Epithelial cell of esophagus (primary cell): ENCODE measurements around the gene SMIM41.

ENCODE experiments used
- DNase-seq: peaks from one replicate; pipeline ENCODE4 v3.0.0; 2010; ENCODE audit warnings: low read depth
- H3K4me3 ChIP-seq: 2 replicates; pipeline ENCODE4 v1.5.1; 2011; ENCODE audit warnings: mild to moderate bottlenecking, low read length, control low read depth
- CTCF ChIP-seq: IDR thresholded peaks from 2 replicates; pipeline ENCODE4 v1.5.1; 2011; ENCODE audit warnings: low read depth, mild to moderate bottlenecking, low read length, control low read depth, inconsistent platforms; ENCODE audit not compliant: insufficient read depth; ENCODE audit errors: missing control alignments

Gene SMIM41

GRCh38 chr12:52082026-52082668 is 2.6 kb downstream of the SMIM41 start:
- no peak overlapping the region for H3K4me3 ChIP-seq
- DNase-seq, result no peak
- no peak for TF ChIP-seq CTCF

DNA sequence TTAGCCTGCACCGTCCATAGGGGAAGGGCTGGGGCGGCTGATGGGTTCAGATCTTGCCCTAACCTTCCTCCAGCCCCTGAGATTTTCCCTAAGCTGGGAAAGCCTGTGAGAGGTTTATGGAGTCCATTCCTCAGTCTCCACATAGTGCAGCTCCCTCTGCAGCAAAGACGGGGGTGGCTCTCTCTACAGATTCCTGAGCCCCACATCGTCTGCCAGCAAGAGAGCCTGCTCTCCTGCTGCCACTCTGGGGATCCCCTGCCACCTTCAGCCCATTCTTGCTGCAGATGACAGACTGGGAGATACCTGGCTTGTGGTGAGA is 3.1 kb downstream of the SMIM41 start:
- no peak overlapping the region for H3K4me3 ChIP-seq
- DNase-seq, result no peak
- TF ChIP-seq CTCF, result no peak

- DNase-seq, result peak; percentile 41
- TF ChIP-seq CTCF, result peak; percentile 99
- no peak overlapping the region for H3K4me3 ChIP-seq
These were observed 3.6 kb downstream of the SMIM41 start for GRCh38 chr12:52082988-52083637.

- H3K4me3 ChIP-seq, result no peak overlapping the region
- DNase-seq, result no peak
- TF ChIP-seq CTCF, result no peak
These were observed 4.1 kb downstream of the SMIM41 start for GRCh38 chr12:52083638-52083996.

DNA sequence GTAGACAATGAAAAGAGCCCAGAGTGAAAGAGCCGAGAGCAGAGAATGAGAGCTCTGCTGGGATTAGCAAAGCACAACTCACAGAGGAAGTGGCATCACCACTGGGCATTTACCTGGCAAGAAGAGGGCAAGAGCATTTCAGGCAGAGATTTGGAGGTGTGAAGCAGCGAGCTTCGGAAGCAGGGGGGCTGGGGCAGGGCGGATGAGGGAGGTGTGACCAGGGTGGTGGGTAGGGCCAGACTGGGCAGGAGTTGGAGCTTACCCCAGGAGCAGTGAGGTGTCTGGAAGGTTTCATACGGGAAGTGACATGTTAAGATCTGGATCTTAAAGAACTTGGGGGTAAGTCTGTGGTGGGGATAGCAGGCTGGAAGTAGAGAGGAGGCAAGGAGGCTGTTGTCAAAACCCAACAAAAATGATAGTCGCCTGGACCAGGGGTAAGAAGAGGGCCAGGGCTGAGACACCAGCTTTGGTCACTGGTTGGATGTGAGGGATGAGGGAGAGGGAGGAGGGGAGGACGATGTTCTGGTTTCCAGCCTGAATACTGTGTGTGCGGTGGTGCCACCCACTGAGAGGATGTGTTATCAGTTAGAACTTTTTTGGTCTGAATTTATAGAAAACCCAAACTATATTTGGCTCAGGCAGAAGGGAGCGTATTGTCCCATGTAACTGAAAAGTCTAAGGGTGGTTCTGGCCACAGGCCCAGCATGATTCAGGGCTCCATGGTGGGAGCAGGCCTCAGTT is 5.2 kb downstream of the SMIM41 start:
- DNase-seq, result no peak
- H3K4me3 ChIP-seq, result no peak overlapping the region
- no peak for TF ChIP-seq CTCF

GRCh38 chr12:52085682-52086180 is 6.2 kb downstream of the SMIM41 start:
- no peak overlapping the region for H3K4me3 ChIP-seq
- no peak for DNase-seq
- no peak for TF ChIP-seq CTCF
